HEK293 (cell line): ENCODE data around the gene CDH22.

Source experiments
- EGR2 ChIP-seq: fragments of 450-650 bp; formaldehyde crosslinking; IDR thresholded peaks from 2 replicates; pipeline ENCODE4 v1.5.1; 2016; ENCODE audit warnings: low read depth, missing biosample characterization, missing genetic modification characterization
- MYNN ChIP-seq: fragments of 450-650 bp; formaldehyde crosslinking; IDR thresholded peaks from 2 replicates; pipeline ENCODE4 v1.5.1; 2016; ENCODE audit warnings: missing biosample characterization, missing genetic modification characterization, borderline replicate concordance
- OSR2 ChIP-seq: fragments of 450-650 bp; formaldehyde crosslinking; IDR thresholded peaks from 2 replicates; pipeline ENCODE4 v1.5.1; 2016; ENCODE audit warnings: missing biosample characterization, missing genetic modification characterization
- ZNF366 ChIP-seq: fragments of 450-650 bp; formaldehyde crosslinking; conservative IDR thresholded peaks from 2 replicates; pipeline ENCODE4 v1.5.1; 2016; ENCODE audit warnings: missing biosample characterization, missing genetic modification characterization
- ZNF560 ChIP-seq: fragments of 450-650 bp; formaldehyde crosslinking; IDR thresholded peaks from 2 replicates; pipeline ENCODE4 v1.5.1; 2017; ENCODE audit warnings: missing biosample characterization, missing genetic modification characterization, borderline replicate concordance
- TF ChIP-seq, protein P1 (sequence below): fragments of 450-650 bp; formaldehyde crosslinking; IDR thresholded peaks from 2 replicates; pipeline ENCODE4 v1.5.1; 2016; ENCODE audit warnings: missing biosample characterization, missing genetic modification characterization
- TF ChIP-seq, protein P2 (sequence below): fragments of 450-650 bp; formaldehyde crosslinking; IDR thresholded peaks from 2 replicates; pipeline ENCODE4 v1.5.1; 2016; ENCODE audit warnings: missing biosample characterization, missing genetic modification characterization
- TF ChIP-seq, protein P3 (sequence below): fragments of 450-650 bp; IDR thresholded peaks from 2 replicates; pipeline ENCODE4 v1.5.1; 2018; ENCODE audit warnings: missing biosample characterization, missing genetic modification characterization
- TF ChIP-seq, protein P4 (sequence below): fragments of 450-650 bp; formaldehyde crosslinking; conservative IDR thresholded peaks from 2 replicates; pipeline ENCODE4 v1.5.1; 2016; ENCODE audit warnings: low read depth, missing biosample characterization, missing genetic modification characterization
- TF ChIP-seq, protein P5 (sequence below): fragments of 450-650 bp; formaldehyde crosslinking; IDR thresholded peaks from 2 replicates; pipeline ENCODE4 v1.5.1; 2017; ENCODE audit warnings: missing biosample characterization, mild to moderate bottlenecking, missing genetic modification characterization, moderate library complexity
- TF ChIP-seq, protein P6 (sequence below): fragments of 450-650 bp; formaldehyde crosslinking; IDR thresholded peaks from 2 replicates; pipeline ENCODE4 v1.5.1; 2016; ENCODE audit warnings: missing biosample characterization, missing genetic modification characterization, low read depth

DNA sequence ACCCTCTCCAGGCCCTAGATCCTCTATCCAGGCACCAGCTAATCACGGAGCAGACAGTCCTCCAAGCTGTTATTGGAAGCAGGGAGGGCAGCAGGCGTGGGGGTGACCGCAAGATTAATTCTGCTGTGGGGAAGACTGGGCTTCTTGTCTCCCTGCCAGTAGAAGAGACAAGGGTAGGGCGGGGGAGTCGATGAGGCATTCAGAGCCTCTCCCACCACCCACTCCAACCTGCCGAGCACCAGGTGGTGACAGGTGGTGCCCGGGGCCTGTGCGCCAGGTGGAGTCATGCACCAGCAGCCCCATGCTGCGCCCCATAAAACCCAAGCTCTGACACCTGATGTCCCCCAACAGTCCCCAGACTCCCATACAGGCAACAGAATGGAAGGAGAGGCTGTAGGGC, 89.6 kb downstream of the CDH22 start:
- TF ChIP-seq, protein P1, sequence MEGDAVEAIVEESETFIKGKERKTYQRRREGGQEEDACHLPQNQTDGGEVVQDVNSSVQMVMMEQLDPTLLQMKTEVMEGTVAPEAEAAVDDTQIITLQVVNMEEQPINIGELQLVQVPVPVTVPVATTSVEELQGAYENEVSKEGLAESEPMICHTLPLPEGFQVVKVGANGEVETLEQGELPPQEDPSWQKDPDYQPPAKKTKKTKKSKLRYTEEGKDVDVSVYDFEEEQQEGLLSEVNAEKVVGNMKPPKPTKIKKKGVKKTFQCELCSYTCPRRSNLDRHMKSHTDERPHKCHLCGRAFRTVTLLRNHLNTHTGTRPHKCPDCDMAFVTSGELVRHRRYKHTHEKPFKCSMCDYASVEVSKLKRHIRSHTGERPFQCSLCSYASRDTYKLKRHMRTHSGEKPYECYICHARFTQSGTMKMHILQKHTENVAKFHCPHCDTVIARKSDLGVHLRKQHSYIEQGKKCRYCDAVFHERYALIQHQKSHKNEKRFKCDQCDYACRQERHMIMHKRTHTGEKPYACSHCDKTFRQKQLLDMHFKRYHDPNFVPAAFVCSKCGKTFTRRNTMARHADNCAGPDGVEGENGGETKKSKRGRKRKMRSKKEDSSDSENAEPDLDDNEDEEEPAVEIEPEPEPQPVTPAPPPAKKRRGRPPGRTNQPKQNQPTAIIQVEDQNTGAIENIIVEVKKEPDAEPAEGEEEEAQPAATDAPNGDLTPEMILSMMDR (tag by site-specific recombination) = no peak
- no peak for TF ChIP-seq OSR2 (tag by site-specific recombination)
- TF ChIP-seq, protein P2, sequence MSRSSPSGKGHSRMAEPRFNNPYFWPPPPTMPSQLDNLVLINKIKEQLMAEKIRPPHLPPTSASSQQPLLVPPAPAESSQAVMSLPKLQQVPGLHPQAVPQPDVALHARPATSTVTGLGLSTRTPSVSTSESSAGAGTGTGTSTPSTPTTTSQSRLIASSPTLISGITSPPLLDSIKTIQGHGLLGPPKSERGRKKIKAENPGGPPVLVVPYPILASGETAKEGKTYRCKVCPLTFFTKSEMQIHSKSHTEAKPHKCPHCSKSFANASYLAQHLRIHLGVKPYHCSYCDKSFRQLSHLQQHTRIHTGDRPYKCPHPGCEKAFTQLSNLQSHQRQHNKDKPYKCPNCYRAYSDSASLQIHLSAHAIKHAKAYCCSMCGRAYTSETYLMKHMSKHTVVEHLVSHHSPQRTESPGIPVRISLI (tag by site-specific recombination) = no peak
- TF ChIP-seq, protein P3, sequence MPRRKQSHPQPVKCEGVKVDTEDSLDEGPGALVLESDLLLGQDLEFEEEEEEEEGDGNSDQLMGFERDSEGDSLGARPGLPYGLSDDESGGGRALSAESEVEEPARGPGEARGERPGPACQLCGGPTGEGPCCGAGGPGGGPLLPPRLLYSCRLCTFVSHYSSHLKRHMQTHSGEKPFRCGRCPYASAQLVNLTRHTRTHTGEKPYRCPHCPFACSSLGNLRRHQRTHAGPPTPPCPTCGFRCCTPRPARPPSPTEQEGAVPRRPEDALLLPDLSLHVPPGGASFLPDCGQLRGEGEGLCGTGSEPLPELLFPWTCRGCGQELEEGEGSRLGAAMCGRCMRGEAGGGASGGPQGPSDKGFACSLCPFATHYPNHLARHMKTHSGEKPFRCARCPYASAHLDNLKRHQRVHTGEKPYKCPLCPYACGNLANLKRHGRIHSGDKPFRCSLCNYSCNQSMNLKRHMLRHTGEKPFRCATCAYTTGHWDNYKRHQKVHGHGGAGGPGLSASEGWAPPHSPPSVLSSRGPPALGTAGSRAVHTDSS (tag by site-specific recombination) = no peak
- no peak for TF ChIP-seq MYNN (tag by site-specific recombination)
- no peak for TF ChIP-seq ZNF560 (tag by site-specific recombination)
- TF ChIP-seq, protein P4, sequence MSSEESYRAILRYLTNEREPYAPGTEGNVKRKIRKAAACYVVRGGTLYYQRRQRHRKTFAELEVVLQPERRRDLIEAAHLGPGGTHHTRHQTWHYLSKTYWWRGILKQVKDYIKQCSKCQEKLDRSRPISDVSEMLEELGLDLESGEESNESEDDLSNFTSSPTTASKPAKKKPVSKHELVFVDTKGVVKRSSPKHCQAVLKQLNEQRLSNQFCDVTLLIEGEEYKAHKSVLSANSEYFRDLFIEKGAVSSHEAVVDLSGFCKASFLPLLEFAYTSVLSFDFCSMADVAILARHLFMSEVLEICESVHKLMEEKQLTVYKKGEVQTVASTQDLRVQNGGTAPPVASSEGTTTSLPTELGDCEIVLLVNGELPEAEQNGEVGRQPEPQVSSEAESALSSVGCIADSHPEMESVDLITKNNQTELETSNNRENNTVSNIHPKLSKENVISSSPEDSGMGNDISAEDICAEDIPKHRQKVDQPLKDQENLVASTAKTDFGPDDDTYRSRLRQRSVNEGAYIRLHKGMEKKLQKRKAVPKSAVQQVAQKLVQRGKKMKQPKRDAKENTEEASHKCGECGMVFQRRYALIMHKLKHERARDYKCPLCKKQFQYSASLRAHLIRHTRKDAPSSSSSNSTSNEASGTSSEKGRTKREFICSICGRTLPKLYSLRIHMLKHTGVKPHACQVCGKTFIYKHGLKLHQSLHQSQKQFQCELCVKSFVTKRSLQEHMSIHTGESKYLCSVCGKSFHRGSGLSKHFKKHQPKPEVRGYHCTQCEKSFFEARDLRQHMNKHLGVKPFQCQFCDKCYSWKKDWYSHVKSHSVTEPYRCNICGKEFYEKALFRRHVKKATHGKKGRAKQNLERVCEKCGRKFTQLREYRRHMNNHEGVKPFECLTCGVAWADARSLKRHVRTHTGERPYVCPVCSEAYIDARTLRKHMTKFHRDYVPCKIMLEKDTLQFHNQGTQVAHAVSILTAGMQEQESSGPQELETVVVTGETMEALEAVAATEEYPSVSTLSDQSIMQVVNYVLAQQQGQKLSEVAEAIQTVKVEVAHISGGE (tag by site-specific recombination) = no peak
- TF ChIP-seq, protein P5, sequence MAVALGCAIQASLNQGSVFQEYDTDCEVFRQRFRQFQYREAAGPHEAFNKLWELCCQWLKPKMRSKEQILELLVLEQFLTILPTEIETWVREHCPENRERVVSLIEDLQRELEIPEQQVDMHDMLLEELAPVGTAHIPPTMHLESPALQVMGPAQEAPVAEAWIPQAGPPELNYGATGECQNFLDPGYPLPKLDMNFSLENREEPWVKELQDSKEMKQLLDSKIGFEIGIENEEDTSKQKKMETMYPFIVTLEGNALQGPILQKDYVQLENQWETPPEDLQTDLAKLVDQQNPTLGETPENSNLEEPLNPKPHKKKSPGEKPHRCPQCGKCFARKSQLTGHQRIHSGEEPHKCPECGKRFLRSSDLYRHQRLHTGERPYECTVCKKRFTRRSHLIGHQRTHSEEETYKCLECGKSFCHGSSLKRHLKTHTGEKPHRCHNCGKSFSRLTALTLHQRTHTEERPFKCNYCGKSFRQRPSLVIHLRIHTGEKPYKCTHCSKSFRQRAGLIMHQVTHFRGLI = no peak
- no peak for TF ChIP-seq EGR2
- no peak for TF ChIP-seq ZNF366
- TF ChIP-seq, protein P6, sequence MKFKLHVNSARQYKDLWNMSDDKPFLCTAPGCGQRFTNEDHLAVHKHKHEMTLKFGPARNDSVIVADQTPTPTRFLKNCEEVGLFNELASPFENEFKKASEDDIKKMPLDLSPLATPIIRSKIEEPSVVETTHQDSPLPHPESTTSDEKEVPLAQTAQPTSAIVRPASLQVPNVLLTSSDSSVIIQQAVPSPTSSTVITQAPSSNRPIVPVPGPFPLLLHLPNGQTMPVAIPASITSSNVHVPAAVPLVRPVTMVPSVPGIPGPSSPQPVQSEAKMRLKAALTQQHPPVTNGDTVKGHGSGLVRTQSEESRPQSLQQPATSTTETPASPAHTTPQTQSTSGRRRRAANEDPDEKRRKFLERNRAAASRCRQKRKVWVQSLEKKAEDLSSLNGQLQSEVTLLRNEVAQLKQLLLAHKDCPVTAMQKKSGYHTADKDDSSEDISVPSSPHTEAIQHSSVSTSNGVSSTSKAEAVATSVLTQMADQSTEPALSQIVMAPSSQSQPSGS (tag by site-specific recombination) = no peak
